HepG2 (cell line): Measurements from ENCODE around the gene LCMT2. TPM values are rescaled to one million over a fixed set of nuclear protein-coding genes. Genes with fewer than 3 reads are reported as not detected.

Source experiments
- AKNA ChIP-seq: sonication (generic); formaldehyde crosslinking; IDR thresholded peaks from 2 replicates; pipeline ENCODE4 v1.4.0; 2020; ENCODE audit warnings: missing genetic modification reagents, borderline replicate concordance
- ATF2 ChIP-seq: sonication (generic); formaldehyde crosslinking; IDR thresholded peaks from 2 replicates; pipeline ENCODE4 v1.4.0; 2020; ENCODE audit warnings: missing genetic modification reagents
- EZH2 ChIP-seq: conservative IDR thresholded peaks from 2 replicates; pipeline ENCODE4 v1.6.1; 2012; ENCODE audit warnings: mild to moderate bottlenecking, low read depth, low read length, moderate library complexity
- FOXK1 ChIP-seq: sonication (generic); formaldehyde crosslinking; IDR thresholded peaks from 2 replicates; pipeline ENCODE4 v1.4.0; 2020; ENCODE audit warnings: low read depth, missing genetic modification reagents, borderline replicate concordance
- HNF4G ChIP-seq, 2 experiments: sonication (generic) in 1 of 2; formaldehyde crosslinking in 1 of 2; IDR thresholded peaks; 2 replicates each; pipeline versions ENCODE4 v1.4.0 to v1.6.1; 2011 to 2020; ENCODE audit warnings: borderline replicate concordance in 2 of 2, low read depth in 2 of 2, mild to moderate bottlenecking in 2 of 2, low read length in 1 of 2, missing genetic modification reagents in 1 of 2, moderate library complexity in 1 of 2
- KDM5A ChIP-seq: fragments of 200-600 bp; sonication (generic); IDR thresholded peaks from 2 replicates; pipeline ENCODE4 v1.7.0; 2018; ENCODE audit warnings: antibody characterized with exemption, mild to moderate bottlenecking, low read length, borderline replicate concordance
- MLX ChIP-seq: IDR thresholded peaks from 2 replicates; pipeline ENCODE4 v1.6.1; 2016
- NCOR1 ChIP-seq: fragments of 200-600 bp; sonication (generic); IDR thresholded peaks from 2 replicates; pipeline ENCODE4 v1.7.0; 2017; ENCODE audit warnings: antibody characterized with exemption, low read length, borderline replicate concordance
- SP4 ChIP-seq: sonication (generic); formaldehyde crosslinking; IDR thresholded peaks from 2 replicates; pipeline ENCODE4 v1.8.1; 2023; ENCODE audit warnings: mild to moderate bottlenecking, missing genetic modification reagents
- TBX3 ChIP-seq: fragments of 450-650 bp; IDR thresholded peaks from 2 replicates; pipeline ENCODE4 v1.6.1; 2017; ENCODE audit warnings: antibody characterized with exemption, mild to moderate bottlenecking, inconsistent platforms, borderline replicate concordance
- ZNF253 ChIP-seq: sonication (generic); formaldehyde crosslinking; IDR thresholded peaks from 2 replicates; pipeline ENCODE4 v1.8.0; 2022; ENCODE audit warnings: mild to moderate bottlenecking, missing genetic modification reagents, borderline replicate concordance
- ZNF275 ChIP-seq: sonication (generic); formaldehyde crosslinking; IDR thresholded peaks from 2 replicates; pipeline ENCODE4 v1.8.0; 2022; ENCODE audit warnings: missing genetic modification reagents, mild to moderate bottlenecking, inconsistent platforms, borderline replicate concordance
- ZNF431 ChIP-seq: sonication (generic); formaldehyde crosslinking; IDR thresholded peaks from 2 replicates; pipeline ENCODE4 v1.9.0; 2022; ENCODE audit warnings: missing genetic modification reagents, low read depth, mild to moderate bottlenecking, borderline replicate concordance
- ZNF530 ChIP-seq: sonication (generic); formaldehyde crosslinking; IDR thresholded peaks from 2 replicates; pipeline ENCODE4 v1.5.0; 2020; ENCODE audit warnings: low read depth, mild to moderate bottlenecking, missing genetic modification reagents
- ZNF746 ChIP-seq: sonication (generic); formaldehyde crosslinking; IDR thresholded peaks from 2 replicates; pipeline ENCODE4 v1.8.0; 2022; ENCODE audit warnings: mild to moderate bottlenecking, missing genetic modification reagents
- polyA plus RNA-seq, 8 experiments: library from polyadenylated mRNA; depleted of rRNA in 3 of 8; stranded (reverse) in 7 of 8; unstranded in 1 of 8; fragments of >200 nt; fragmentation: Illumina TruSeq in 4 of 8; extraction: Trizol in 4 of 8; gene quantifications; 2 replicates each; pipeline versions ENCODE4 v1.2.1 to v1.2.3, GENCODE V29; 2011 to 2016; ENCODE audit warnings: low read depth in 4 of 8, missing spikeins in 1 of 8, mixed read lengths in 1 of 8; ENCODE audit not compliant: insufficient read depth in 1 of 8
- total RNA-seq, 5 experiments: library from RNA; depleted of rRNA; stranded (reverse); fragments of >200 nt; fragmentation: Illumina TruSeq; extraction: Trizol; gene quantifications; 2 replicates each; pipeline ENCODE4 v1.2.3, GENCODE V29; 2016; ENCODE audit warnings: low read depth in 1 of 5
- TF ChIP-seq, protein P1 (sequence below): sonication (generic); formaldehyde crosslinking; IDR thresholded peaks from 2 replicates; pipeline ENCODE4 v1.5.0; 2020; ENCODE audit warnings: mild to moderate bottlenecking, missing genetic modification reagents, borderline replicate concordance

LCMT2 gene
- total and polyA plus RNA-seq, 2 of the 13 experiments (the other 11 are each of a cell fraction or from before 2014, with no cell fraction given), result 6.9 to 9.1 TPM

DNA sequence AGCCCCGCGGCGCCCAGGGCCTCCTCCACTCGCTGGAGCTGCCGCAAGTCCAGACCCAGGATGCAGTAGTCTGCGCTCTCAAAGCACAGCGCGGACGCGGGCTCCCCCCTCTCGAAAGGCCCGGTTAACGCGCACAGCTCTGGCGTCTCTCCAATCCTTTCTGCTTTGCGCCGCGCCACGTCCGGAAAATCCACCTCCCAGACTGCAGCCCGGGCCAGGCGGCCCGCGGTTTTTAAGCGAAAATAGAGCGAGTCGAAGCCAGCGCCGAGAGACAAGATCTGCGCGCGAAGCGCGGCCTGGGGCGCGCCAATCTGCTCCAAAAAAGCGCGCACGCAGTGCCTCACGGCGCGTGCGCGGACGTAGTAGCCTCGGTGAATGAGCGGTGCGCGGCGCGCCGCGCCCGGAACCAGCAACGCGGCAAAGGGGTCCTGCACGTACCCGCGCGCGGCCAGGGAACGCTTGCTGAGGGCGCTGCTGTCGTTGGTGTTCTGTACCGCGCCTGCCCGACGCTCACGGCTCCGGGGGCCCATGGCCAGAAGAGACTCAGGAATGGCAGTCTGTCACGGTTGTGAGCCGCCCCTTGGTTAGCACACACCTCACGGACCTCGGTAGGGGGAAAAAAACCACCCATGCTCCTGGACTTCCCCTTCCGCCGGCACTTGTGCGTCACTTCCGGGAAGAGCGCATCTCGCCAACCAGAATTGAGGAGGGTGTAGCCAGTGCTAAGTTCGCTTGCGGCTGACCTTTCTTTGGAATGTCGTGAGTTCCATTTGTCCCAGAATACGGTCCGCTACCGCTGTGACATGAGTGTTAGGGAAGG, at the start of gene LCMT2 (continued):
- TF ChIP-seq ATF2 (CRISPR knock-in tag), result peak; percentile 45; the same call in 1 of the 2 replicates
- TF ChIP-seq ZNF530 (CRISPR knock-in tag), result no peak
- no peak; the same call in 1 of the 2 replicates for TF ChIP-seq TBX3
- TF ChIP-seq SP4 (CRISPR knock-in tag), result no peak
- TF ChIP-seq KDM5A, result peak; percentile 92
- TF ChIP-seq NCOR1, result no peak; the same call in 1 of the 2 replicates
- TF ChIP-seq ZNF431 (CRISPR knock-in tag), result no peak
- no peak for TF ChIP-seq HNF4G (IDR thresholded peaks at IDR 0.05; ENCODE audit: borderline replicate concordance, low read depth, low read length)
- no peak for TF ChIP-seq HNF4G (CRISPR knock-in tag; IDR thresholded peaks at IDR 0.05; ENCODE audit: borderline replicate concordance, low read depth)
- peak; percentile 56; the same call in 1 of the 2 replicates for TF ChIP-seq FOXK1 (CRISPR knock-in tag)
- TF ChIP-seq, protein P1, sequence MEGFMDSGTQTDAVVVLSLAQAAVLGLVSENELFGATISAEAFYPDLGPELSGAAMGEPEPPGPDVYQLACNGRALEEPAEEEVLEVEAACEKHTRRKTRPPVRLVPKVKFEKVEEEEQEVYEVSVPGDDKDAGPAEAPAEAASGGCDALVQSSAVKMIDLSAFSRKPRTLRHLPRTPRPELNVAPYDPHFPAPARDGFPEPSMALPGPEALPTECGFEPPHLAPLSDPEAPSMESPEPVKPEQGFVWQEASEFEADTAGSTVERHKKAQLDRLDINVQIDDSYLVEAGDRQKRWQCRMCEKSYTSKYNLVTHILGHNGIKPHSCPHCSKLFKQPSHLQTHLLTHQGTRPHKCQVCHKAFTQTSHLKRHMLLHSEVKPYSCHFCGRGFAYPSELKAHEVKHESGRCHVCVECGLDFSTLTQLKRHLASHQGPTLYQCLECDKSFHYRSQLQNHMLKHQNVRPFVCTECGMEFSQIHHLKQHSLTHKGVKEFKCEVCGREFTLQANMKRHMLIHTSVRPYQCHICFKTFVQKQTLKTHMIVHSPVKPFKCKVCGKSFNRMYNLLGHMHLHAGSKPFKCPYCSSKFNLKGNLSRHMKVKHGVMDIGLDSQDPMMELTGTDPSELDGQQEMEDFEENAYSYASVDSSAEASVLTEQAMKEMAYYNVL (CRISPR knock-in tag), result peak; percentile 52; the same call in 1 of the 2 replicates
- 0 out of 2 replicates have a peak, but pooled peaks have one; percentile 28 for TF ChIP-seq AKNA (CRISPR knock-in tag)
- TF ChIP-seq ZNF746 (CRISPR knock-in tag), result peak; percentile 65
- no peak for TF ChIP-seq MLX (CRISPR knock-in tag)
- TF ChIP-seq ZNF253 (CRISPR knock-in tag), result 0 out of 2 replicates have a peak, but pooled peaks have one; percentile 23
- TF ChIP-seq ZNF275 (CRISPR knock-in tag), result peak; percentile 67; the same call in 1 of the 2 replicates
- no peak for TF ChIP-seq EZH2
